Activated gamma-delta T cell treated with anti-CD3 and anti-CD28 coated beads, Interleukin-2, amount 50 U/mL, for 16 hours (primary cell): ENCODE measurements around the gene MEIS3.

ENCODE experiments used
- DNase-seq: peaks from one replicate; pipeline ENCODE4 v3.0.0-alpha.2; 2020; ENCODE audit warnings: low read depth

MEIS3 gene

DNA sequence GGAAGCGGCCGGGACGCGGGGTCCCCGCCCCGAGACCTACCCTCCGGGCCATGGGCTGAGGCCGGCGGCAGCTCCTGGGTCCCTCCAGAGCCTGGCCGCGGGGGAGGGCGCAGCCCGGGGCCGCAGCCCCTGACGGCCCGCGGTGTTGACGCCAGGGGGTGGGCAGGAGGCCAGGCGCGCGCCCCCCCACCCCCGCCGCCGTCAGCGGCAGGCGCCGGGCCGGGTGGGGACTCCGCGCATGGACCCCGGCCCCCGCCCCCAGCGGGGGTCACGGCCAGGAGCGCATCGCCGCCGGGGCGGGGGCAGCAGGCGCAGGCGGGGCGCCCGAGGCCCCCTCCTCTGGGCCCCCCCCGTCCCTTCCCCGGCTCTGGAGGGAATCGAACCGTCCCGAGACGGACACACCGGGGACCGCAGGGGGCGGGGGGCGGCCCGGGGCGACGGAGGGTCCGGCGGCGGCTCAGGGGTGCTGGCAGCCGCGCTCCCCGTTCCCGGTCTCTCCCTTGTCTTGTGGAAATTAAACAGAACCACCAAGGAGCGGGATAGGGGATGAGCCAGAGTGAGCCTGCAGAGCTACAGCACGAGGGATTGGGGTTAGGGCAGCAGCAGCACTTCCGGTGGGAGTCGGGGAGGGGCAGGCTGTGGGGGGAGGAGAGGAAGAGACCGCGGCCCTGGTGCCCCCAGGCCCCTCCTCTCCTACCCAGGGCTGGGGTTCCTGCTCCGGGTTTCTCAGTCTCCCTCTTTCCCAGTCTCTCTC lies at the start of gene MEIS3:
Gene MEIS3, minus strand, starts transcription at position 498 of the 754 bp plus-strand sequence. Its CDS starts 446 bp downstream, at position 52.
- DNase-seq: no peak

DNA sequence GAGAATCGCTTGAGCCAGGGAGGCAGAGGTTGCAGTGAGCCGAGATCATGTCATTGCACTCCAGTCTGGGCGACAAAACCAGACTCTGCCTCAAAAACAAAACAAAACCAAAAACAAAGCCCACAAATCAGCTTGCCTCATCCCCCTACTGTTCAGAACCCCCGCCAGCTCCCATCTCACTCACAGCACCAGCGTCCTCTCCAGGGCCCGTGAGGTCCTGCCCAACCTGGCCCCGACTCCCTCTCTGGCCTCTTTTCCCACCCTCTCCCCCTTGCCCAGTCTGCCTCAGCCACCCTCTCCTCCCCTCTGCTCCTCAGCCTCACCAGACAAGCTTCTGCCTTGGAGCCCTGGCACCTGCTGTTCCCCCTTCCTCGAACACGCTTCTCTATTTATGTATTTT lies 48.6 kb upstream of the MEIS3 start:
- DNase-seq: no peak

DNA sequence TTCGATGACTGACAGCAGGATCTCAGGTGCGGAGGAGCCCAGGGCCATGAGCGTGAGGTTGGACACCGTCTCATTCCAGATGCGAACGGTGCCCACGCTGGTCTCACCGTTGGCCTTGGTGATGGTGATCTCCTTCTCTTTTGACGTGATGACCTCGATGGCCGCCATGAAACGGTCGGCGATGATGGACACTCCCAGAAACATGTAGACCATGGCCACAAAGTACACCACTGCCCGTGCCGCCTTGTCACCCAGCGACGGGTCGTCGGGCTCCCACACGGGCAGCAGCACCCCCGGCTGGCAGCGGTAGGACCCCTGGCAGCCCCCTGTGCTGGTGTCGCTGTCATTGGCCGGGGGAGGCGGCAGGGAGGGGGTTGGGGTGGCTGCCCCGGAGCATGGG lies 46.6 kb upstream of the MEIS3 start:
- no peak for DNase-seq

DNA sequence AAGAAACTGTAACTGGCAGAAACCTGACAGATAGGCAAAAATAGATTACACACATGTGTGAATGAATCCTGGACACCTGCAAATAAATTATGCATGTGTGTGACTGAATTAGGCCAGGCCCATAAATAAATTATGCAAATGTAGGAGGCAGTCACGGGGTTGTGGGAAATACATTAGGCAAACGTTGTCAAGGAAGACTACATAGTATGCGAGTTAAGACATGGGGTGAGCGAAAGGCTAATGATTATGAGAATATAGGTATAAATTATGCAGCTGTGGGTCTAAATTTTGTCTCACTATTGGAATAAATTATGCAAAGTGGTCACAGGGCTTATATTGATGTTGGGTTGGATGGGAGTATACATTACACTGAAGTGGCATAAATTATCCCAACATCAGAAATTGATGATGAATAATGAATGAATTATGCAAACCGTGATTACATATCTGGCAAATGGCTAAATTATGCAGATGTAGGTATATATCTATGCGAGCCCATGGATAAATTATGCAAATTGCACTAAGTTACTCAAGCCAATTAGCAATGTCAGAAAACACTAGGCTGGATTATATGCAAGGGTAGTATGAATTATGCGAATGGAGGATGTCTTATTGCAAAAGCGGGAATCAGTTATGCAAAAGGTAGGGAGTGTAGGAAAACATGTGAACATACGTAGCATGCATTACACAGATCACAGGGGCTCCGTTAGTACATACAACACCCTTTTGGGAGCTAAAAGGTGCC lies 45.5 kb upstream of the MEIS3 start:
- no peak for DNase-seq

DNA sequence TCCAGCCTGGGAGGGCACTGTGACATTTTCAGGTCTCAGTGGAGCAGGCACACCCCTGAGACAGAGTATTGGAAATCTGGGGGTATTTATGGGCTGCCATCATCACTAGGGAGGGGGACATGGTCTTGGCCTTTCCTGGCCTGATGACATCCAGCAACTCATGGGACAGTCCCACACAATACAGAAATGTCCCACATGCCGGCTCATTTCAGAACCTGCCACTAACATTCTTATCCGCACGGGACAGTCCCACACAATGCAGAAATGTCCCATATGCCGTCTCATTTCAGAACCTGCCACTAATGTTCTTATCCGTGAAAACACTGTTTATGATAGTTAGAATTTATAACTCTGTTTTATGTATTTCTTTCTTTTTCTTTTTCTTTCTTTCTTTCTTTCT lies 42.5 kb upstream of the MEIS3 start:
- DNase-seq: no peak

DNA sequence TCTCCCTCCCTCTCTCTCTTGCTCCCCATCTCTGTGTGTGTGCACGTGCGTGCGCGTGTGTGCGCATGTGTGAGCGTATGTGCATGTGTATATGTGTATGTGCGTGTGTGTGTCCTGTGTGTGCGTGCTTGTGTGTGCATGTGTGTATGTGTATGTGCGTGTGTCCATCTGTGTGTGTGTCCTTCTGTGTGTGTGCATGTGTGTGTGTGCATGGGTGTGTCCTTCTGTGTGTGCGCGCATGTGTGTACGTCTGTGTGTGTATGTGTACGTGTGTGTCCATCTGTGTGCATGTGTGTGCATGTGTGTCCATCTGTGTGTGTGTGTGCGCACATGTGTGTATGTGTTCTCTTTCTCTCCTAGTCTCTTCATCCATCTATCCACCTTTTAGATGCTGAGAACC lies 40.1 kb upstream of the MEIS3 start:
- DNase-seq: no peak

DNA sequence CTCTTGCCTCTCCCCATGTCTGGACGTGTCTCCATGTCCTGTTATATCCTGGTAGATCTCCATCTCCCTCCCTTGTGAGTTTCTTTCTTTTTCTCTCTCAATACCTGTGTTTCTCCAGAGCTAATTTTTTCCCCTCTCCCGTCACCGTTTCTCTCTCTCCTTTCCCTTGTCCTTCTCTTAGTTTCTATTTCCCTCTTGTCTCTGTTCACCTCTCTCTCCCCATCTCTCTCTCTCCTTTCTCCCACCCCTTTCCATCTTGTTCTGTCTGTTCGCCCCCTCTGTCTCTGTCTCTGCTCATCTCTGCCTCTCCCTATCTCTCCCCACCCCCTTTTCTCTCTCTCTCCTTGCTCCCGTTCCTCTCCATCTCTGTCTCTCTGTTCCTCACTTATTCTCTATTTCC lies 39.3 kb upstream of the MEIS3 start:
- DNase-seq: no peak

DNA sequence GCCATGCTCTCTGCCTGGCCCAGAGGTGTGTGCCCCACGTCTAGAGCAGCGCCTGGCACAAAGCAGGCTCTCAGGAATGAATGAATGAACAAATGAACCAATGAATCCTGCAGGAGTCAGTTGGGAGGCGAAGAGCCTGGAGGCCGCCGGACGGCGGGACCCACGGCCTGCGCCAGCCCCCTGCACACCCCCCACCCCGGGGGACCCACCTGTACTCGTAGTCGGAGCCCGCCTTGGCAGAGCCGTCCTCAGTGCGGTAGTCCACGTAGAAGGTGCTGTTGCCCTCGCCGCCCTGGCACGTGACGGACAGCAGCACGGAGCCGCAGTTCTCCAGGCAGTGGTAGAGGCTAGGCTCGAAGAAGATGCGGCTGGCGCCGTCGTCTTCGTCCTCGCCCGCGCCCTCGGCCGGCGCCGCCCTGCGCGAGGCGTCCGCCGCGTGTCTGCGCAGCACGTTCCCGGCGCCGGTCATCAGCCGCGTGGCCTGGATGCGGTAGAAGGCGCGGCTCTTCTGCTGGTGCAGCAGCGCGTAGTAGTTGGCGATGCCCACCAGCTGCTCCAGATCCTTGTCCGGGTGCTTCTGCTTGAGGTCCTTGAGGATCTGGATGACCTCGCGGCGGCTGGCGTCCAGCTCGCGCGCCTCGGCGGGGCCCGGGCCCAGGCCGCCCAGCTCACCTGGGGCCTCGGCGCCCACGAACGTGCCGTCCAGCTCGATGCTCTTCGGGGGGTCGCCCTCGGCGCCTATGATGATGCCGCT lies 37.6 kb upstream of the MEIS3 start:
- no peak for DNase-seq

DNA sequence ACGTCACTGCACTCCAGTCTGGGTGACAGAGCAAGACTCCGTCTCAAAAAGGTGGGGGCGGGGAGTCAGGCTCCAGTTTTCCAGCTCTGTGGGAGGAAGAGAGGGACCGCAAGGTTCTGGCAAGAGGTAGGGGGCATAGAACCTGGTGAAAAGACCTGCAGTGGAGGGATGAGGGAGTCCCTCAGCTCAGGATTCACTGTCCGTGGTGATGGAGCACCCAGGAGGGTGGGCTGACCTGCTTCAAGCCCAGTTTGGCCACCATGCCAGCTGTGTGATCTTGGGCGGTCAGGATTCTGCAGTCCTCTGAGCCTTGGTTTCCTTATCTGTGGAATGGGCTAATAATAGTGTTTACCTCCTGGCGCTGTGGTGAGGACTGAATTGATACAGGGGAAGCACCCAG lies 31.2 kb upstream of the MEIS3 start:
- DNase-seq: no peak

DNA sequence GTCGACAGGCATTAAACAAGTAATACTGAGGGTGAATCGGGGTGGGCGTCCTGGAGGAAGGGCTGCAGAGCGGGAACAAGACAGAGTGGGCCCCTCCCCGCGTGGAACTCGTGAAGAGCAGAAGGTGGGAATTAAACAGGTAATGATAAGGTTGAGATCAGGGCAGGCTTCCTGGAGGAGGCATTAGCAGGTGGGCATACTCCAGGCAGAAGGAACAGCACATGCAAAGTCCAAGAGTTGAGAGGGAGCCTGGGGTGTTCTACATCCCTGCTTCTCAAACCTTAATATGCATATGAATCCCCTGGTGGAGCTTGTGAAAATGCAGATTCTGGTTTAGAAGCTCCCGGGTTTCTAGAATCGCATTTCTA lies 29.0 kb upstream of the MEIS3 start:
- no peak for DNase-seq

DNA sequence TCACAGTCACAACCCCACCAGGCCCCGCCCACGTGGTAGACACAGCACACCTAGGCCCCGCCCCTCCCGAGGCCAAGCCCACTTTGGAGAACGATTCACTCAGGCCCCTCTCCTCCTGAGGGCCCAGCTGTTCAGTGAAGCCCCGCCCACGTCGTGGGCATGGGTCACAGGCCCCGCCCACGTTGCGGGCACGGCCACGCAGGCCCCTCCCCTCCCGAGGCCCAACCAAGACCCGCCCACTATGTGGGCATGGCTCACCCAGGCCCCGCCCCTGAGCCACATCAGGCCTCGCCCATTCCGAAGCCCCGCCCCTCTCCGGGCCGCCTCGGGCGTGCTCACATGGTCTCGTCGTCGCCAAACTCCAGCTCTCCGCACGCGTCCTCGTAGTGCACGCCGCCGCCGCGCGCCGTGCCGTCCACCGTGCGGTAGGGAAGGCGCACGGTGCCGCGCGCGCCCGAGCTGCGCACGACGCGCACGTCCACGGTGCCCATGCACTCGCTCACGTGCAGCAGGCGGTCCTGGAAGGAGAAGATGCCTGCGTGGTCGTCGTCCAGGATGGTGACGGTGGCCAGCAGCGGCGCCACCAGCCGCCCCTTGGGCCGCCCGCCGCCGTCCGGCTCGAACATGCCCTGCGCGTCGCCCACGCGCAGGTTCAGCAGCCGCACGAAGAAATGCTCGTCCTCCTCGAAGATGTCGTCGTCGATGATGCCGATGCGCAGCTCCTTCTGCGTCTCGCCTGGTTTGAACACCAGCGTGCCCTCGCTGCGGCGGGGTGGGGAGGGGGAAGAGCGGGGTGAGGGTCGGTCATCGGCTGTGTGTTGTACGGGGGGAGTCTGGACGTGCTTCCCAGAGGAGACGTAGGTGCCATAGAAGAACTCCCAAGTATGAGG lies 28.4 kb upstream of the MEIS3 start:
- DNase-seq: peak; percentile 38

DNA sequence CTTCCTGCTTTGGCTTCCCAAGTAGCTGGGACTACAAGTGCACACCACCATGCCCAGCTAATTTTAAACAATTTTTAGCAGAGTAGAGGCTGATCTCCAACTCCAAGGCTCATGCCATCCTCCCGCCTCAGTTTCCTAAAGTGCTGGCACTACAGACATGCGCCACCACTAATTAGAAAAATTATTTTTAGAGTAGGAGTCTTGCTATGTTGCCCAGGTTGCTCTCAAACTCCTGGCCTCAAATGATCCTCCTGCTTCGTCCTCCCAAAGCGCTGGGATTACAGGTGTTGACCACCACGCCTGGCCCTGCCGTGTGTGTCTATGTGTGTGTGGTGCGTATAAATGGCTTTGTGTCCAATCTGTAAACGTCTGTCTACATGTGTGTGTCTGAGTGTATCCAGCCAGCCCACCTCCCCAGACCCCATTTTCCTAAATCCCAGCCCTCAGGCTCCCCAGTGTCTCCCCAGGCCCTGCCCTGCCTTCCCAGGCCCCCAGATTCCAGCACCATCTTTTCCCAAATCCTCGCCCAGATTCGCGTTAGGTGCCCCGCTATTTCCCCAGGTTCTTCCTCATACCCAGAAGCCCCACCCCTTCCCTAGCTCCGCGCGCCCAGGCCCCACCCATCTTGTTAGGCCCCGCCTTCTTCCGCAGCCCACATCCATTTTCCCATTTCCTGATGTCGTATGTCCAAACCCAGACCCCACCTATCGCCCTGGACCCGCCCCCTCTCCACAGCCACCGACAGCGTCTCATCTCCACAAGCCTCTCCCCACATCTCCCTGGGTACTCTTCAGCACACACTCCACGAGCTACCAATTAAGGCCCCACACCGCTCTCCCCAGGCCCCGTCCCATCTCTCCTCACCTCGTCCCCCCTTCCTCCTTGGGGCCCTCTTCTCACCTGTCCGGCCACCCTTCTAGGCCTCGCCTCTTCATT lies 27.5 kb upstream of the MEIS3 start:
- no peak for DNase-seq

DNA sequence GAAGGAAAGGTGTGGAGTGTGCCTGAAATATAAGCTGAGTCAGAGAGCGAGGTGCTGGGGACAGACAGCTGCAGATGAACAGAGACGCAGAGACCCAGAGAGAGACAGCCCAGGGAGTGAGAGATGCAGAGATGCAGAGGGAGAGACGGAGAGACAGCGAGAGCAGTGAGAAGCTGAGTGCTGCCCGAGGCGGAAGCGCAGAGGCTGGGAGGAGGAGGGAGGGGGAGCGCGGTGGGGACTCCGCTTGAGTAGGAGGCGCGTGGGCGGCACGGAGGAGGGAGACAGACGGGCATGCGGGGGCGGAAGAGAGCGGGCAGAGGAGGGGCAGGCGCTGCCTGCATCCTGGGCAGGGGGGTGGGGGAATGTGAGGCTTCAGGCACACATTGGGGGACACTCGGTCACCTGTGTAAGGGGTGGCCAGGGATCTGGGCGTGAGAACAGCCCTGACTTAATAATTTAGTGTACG lies 26.6 kb upstream of the MEIS3 start:
- peak; percentile 50 for DNase-seq

DNA sequence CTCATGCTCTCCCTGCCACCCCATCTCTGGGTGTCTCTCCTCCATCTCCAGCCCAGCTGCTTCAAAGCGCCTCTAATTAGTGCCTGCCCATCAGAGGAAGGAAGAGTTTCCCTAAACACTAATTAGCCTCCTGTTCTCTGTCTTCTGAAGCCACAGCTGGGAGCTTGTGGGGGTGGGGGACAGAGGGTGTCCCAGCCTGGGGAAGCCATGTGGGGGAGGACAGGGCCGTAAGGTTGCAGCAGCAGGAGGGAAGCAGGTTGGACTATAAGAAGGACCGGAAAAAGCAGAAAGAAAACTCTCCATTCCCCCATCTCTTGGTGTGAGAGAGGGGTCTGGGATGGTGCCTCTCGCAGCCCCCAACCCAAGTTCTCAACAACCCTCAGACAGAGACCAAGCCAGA lies 26.2 kb upstream of the MEIS3 start:
- no peak for DNase-seq

DNA sequence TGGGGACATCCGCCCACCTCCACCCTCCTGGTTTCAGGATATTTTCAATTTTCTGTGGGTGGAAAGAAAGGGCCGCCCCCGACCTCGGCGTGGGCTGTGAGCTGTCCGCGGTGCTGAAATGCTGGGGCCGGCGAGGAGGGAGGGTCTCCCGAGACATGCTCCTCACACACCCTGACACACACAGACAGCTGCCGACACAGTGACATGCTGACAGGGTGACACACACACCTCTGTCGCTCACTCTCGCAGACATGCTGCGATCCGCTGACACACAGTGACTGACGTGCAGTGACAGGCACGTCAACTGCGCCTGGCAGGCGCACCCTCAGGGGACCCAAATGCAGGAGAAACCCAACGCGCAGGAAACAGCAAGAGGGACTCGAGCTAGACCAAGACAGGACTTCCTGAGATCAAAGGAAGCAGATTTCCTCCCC lies 25.1 kb upstream of the MEIS3 start:
- DNase-seq: no peak

DNA sequence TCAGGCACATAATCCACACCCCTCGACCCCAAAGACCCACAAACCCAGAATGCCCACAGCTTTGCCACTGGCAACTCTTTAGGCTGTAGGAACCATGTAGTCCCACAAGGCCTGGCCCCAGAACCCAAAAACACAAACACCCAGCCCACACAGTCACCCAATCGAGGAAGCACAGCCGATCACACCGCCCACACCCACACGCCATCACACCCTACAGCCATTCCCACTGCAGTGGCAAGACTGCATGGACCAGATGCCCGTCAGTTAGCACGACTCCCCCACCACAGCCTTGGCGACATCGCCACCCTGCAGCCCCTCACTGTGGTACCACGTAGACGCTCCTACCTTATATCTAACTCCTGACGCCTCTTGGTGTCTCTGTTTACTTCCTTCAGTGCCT lies 24.0 kb upstream of the MEIS3 start:
- no peak for DNase-seq

DNA sequence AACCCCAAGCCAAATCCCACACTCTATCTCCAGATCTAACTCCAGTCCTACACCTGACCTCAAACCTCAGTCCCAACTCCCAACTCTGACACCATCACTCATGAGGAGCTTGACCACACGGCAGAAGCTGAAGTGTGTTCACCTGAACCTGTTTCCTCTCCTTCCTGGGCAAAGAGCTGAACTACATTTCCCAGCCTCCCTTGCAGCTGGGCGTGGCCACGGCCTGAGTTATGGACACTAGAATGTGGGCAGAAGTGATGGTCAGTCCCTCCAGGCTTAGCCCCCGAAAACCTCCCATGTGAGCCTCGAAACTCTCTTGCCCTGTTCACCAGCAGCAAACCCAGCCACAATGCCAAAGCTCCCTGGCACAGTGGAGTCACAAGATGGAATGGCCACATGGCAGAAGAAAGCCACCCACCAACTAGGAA lies 19.5 kb upstream of the MEIS3 start:
- no peak for DNase-seq

DNA sequence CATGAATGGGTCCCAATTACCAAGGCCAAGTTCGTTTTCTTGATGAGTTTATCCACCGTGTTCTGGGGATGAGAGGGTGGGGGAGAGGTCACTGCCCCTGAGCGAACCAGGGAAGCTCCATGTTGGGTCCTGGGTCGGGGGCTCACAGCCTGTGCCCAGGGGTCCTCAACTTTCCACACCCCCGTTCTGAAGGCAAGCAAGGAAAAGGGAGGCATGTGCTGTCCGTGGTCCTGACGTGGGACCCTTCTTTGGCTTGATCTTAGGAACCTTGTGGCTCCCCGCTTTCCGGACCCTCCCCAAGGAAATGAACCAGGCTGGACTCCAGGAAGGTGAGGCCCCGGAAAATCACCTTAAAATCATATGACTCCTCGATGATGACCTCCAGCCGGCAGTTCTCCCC lies 18.2 kb upstream of the MEIS3 start:
- DNase-seq: no peak

DNA sequence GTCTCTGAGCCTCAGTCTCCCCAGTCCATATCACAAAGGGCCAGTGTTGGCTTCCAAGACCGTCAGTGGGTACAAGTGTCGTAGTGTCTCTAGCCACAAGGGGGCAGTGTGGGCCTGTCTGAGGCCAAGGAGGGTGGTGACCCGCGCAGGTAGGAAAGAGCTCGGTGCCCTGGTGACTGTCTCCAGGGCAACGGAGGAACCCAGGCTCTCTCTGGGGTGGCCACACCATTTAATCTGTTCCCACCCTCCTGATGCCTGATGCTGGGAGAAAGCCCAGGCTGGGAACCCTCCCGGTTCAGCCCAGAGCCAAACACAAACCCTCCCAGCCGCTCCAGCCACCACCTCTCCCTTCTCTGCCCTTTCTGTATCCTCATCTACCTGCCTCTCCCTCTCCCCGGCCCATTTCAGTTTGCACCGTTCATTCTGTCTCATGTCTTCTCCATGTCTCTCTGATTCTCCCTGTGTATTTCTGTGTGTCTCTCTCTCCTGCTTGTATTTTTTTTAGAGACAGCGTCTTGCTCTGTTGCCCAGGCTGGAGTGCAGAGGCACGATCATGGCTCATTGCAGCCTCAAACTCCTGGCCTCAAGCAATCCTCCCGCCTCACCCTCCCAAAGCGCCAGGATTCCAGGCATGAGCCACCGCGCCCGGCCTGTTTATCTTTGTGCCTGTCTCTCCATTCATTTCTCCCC lies 17.5 kb upstream of the MEIS3 start:
- DNase-seq: peak; percentile 84

DNA sequence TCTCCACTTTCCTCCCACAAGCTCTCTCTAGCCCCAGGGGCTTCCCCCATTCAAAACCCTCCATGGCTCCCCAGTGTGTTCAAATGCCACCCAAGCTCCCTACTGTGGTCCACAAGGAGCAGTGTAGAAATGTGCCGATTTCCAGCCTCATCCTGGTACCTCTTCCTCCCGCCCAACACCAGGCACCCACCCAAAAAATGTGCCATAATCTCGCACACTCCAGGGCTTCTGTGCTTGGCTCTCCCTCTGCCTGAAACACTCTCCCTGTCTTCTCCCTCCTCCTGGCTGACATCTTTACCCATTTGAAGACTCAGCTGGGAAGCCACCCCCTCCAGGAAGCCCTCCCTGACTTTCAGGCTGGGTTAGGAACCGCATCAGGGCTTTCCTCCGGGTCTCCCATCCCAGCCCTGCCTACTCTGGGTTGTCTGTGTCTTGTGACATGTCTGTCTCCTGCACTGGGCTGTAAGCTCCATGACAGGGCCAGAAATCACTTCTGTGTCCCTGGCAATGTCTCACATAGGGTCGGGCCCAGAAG lies 16.6 kb upstream of the MEIS3 start:
- DNase-seq: no peak
